Measurements from ENCODE around the gene TTLL12.

The TTLL12 gene

DNA sequence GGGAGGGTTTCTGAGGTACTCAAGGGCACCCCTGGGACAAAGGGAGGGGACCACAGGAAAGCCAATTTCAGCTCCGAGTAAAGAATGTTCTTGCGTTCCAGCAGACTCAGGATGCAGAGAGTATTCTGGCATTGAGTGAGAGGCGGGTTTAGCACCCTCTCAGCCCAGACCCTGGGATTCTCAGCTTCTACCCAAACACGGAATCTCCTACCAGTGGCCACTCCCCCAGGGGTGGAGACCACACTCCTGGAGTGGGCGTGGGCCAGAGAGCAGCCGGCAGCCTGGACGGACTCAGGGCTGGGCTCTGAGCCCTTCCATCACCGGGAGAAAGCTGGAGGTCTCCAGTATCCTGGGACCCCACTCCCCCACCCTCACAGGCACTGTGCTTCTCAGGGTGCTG lies 26.1 kb upstream of the TTLL12 start:
- DNase-seq = no peak

DNA sequence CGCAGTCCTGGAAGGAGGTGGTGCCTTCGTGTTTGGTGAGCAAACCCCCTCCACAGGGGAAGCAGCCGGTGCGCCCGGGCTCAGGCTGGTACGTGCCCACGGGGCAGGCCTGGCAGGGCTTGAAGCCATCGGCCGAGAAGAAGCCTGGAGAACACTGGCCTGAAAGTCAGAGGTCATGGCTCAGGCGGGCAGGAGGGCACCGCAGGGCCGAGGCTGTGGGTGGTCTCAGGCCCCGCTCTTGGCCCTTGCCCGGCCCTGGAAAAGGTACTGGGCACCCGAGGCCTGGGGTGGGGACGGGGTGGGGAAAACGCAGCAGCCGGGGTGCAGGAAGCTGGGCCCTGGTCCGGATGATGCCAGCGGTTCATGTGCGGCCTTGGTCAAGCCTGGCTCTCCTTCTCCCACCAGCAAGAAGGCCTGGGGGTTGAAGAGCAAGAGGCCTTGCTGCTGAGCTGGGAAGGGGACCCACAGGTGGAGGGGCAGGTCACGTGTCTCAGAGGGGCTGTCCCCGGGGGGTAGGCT lies 25.6 kb upstream of the TTLL12 start:
- no peak for DNase-seq

DNA sequence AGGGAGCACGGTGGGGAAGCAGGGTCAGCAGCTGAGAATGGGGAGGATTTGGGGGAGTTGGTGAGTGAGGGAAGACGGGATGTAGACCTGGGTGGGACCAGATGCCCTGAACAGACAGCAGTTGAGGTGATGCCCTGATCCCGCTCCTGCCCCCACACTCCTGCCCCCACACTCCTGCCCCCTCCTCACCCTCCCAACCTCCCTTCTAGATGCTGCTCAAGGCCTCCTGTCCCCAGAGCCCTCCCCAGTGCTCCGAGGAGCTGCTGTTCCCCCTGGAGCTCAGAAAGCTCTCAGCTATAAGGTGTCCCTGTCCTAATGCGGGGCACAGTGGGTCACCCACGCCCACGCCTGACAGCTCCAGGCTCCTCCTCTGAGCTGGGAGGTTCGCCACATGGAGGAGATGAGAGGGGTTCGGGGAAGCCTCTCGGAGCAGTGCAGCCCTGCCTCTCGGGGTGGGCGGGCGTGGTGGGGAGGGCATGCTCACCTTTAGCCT lies 25.1 kb upstream of the TTLL12 start:
- DNase-seq = no peak

DNA sequence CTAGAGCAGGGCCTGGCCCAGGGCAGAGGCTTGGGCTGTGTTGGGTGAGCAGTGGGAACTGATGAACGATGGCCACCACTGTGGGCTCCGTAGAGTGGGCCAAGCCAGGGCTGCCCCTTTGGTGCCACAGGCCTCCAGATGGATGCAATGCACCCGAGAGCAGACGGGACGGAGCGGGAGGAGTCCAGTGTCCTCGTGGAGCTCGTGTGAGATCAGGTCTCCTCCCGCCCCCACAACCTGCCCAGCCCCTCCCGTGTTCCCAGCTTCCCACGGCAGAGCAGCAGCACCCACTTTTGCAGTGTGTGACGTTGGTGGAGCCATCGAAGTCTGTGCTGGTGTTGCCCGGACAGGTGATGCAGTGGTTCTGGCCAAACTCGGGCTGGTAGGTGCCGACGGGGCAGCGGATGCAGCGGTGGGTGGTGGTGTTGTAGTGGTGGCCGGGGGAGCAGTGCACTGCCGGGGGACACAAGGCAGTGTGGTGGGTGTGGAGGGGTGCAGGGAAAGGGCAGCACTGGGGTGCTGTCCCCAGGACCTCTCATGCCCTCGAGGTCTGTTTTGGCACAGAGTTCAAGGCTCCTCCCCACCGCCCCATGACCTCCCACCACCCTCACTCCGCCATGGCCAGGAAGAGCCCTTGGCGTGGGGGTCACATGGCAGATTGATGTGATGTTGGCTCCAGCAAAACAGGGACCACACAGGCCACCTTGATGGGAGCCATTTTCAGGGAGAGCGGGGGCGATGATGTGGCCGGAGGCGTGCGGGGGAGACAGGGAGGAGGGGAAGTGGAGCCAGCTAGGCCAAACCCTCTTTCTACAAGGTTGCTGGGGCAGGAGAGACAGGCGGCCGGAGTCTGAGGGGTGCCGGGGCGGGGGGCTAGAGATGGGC lies 23.9 kb upstream of the TTLL12 start:
- DNase-seq = no peak

DNA sequence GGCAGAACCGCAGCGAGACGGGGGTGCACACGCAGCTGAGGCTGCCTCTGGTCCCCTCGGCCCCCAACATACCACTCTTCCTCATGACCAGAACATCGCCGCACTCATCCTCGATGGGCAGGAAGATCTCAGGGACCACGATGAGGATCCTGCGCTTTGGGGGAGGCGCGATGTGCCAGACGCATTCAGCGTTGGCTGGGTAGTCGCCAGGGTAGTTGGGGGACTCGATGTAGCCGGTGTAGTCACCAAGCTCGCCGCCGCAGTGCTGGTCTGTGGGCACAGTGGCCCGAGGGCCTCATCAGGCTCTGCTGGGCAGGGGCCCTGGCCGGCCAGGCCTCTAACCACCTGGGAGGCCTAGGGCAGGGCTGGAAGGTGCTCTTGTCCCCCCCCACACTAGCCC lies 23.0 kb upstream of the TTLL12 start:
- DNase-seq = no peak

DNA sequence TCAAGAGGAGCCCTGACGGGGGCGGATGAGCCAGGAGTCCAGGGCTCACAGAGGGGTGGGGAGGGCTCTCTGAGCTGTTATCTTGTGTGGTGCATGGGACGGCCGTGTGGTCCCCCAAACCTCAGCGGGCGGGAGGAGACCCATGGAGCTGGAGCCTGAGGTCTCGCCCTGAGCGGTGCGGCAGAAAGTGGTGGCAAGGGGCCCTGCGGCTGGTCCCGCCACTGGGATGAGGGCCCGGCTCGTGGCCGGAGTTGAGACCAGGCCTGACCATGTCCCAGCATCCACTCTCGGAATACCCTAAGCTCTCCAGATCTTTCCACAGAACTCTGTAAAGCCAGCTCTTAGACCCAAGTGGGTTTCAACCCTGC lies 22.6 kb upstream of the TTLL12 start:
- no peak for DNase-seq

DNA sequence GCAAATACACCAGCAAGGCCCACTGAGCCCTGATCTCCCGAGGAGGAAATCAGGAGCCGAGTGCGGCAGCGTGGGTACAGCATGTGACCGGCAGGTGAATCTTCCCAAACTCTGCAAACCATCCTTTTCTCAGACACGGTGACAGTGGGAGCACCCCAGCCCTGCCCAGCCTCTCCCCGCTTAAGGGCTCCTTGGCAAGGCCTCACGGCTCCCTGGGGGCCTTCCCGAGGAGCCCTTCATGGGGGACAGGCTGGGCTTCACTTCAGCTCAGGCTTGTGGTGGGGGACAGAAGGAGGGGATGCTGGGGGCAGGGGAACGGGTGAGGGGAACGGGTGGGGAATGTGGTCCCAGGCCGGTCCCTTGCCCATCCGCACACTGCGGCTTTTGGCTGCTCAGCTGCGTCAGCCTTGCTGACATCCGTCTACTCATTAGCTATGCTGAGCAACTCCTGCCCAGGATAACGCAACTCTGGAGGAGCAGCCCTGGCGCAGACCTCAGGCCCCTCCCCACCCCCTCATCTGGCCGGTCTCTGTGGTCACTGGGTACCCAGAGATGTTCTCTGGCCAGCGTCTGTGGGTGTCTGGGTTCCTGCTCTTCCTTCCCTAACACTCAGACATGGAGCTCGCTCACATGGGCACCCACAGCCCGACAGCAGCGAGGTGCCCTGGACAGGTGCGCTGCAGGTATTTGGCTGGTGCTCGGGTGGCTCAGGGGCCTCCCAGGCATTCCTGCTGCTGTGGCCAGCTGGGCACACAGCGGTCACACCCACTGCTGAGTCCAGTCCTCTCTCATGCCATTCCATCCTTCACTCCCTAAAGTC lies 22.0 kb upstream of the TTLL12 start:
- DNase-seq = no peak

DNA sequence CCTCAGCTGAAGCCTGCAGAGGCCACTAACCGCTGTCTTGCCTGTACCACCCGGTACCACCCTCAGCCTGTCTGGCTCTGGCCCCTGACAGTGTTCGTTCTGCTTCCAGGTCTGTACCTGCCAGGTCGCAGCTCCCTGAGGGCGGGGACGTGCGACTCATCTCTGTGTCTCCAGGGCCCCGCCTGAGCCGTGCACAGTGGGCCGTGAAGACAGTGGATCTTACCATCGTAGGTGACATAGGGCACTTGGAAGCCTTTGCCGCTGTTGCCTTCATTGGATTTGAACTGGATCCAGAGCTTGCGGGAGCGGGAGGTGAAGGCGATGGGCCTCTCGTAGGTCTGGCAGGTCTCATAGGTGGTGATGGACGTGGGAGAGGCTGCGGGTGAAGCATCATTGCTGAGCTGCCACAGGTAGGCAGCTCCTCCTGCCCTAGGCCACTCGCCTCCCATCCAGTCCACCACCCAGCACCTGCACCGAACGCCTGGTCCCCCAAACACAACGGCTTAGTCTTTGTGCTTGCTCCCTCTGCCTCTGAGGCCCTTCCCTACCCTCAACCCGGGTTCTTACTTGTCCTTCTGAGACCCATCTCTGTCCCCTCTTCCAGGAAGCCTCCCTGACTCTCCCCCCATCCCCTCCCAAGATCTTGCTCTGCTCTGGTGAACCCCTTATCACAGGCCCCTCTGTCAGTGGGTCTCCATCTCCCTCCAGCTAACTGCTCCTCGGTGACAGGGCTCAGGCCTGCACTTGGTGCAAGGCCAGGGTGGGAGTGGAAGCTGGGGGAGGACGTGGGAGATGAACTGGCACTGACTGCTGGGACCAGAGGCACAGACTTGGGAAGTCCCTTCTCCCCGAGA lies 21.1 kb upstream of the TTLL12 start:
- no peak for DNase-seq

DNA sequence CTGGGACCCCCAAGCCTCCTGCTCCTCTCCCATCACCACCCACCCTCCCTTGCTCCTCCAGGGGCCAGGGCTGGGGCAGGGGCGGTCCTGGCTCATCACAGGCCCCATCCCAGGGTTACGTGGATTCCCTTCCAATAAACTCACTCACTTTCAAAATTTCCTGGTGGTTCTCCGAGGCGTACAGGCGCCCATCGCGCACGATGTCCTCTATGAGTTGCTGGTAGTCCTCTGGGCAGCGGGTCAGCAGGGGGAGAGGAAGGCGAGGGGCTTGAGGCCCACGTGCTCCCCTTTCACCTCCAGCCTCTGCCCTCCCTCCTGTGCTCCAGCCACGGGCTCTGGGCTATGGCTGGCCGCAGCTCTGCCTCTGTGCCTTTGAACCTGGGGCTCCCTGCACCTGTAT lies 20.5 kb upstream of the TTLL12 start:
- no peak for DNase-seq

DNA sequence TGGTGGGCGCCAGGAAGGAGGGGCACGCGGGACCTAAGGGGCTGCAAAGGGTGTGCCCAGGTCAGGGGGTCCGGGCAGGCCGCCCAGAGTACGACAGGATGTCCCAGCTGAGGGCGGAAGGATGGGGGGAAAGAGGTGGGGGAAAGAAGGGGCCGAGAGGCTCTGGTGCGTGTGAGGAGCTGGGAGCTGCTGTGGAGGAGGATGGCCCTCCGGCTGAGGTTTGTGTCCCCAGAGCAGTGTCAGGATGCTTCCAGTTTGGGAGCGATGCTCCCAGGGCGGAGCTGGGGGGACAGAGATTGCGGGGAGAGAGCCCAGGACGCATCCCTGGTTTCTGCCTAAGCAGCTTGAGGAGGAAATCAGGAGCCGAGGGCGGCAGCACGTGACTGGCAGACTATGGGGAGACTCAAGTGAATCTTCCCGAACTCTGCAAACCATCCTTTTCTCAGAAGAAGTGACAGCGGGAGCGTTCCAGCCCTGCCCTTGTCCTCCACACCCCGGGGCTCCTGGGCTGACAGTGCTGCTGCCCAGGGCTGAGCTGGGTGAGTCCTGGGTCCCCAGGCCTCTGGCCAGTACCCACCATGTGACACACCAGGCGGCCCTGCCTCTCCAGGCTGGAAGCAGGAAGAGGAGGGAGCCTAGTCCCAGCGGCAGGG lies 19.7 kb upstream of the TTLL12 start:
- no peak for DNase-seq

DNA sequence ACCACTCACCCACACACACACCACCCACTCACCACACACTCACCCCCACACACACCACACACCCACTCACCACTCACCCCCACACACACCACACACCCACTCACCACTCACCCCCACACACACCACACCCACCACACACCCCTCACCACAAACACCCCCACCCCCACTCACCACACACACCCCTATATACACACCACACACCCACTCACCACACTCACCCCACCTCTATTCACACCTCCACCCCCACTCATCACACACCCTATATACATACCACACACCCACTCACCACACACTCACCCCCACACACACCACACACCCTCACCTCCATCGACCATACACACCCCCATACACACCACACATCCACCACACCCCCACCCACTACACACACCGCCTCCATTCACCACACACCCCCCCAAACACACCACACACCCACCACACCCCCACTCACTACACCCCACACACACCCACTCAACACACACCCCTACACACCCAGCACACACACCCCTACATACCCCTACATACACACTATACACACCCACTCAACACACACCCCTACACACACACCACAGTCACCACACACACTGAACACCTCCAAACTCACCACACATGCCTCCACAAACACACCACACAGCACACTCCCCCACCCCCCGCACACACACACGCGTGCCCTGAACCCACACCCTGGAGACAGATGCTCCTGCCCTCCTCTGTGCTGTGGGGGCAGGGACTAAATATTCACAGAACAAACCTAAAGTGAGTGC lies 19.0 kb upstream of the TTLL12 start:
- no peak for DNase-seq

DNA sequence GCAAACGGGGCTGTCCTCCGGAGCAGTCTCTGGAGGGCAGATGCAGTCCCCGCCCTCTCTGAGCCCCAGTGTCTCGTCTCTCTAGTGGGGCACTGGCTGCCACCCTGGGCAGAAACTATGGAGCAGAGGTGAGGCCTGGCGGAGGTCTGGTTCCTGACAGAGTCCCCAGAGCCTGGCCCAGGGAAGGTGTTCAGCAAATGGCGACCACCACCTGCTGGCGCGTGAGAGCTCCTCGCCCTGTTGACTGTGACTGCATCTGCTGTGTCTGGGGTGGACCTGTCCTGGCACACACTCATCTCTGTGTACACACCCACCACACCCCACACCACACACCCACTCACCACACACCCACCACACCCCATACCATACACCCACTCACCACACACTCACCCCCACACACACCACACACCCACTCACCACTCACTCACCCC lies 18.3 kb upstream of the TTLL12 start:
- DNase-seq = no peak

DNA sequence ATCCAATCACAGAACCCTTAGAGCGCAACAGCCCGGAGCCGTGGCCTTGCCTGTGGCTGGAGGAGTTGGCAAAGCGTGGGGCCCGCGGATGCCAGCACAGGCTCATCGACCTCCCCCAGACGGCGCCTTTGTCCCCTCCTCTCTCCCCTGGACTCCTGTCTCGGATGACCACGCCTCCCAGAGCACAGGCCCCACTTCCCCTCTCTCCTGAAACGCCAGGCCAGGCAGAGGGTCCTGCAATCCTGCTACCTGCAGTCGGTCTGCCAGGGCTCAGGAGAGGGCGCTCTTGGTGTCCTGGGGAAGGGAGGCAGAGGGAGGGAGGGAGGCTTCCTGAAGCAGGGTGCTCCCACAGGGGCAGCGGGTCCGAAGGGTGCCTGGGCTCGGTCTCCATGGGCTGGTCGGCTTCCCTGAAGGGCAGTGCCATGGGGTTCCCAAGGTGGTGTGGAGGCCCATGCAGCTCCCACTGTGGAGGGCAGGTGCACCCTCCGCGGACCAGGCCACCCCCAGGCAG lies 16.6 kb upstream of the TTLL12 start:
- DNase-seq = no peak

DNA sequence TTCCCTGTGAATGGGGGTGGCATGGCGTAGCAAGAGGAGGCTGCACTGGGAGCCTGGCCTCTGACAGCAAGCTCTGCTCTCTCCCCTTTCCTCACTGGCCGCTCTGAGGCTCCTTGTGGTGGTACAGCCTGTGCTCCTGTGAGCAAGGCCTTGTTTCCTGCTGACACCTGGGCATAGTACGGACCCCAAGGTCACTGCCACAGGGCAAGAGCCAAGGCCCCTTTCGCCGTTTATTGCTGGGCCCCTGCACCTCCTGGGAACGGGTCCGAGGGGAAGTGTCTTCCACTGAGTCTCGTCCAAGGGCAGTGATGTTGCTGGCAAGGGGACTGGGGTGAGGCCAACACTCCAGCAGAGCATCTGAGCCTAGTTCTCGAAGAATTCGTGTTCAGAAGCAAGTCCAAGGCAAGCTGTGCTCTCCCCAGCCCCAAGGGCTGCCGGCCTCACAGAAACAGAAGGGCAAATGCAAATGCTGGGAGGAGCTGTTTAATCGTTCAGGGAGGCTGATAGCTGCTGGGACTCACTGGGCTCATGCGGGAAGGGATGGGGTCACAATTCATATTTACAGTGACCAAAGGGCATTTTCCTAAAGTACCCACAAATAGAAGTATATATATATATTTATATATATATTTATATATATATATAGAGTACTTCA lies 15.9 kb upstream of the TTLL12 start:
- DNase-seq = no peak

DNA sequence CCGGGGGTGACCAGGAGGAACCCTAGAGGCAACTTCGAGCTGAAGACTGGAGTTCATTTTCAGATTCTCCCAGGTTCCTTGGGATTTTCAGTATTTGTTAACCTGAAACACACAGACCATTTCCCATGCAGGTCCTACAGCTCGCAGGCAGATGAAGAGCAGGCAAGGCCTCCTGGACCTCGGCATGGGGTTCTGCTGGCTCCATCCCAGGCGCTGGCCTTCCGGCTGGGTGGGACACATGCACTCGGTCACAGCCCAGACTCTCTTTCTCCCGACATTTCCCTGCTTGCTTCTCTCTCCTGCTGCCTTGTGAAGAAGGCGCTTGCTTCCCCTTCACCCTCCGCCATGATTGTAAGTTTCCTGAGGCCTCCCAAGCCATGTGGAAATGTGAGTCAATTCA lies 15.4 kb upstream of the TTLL12 start:
- DNase-seq = no peak

DNA sequence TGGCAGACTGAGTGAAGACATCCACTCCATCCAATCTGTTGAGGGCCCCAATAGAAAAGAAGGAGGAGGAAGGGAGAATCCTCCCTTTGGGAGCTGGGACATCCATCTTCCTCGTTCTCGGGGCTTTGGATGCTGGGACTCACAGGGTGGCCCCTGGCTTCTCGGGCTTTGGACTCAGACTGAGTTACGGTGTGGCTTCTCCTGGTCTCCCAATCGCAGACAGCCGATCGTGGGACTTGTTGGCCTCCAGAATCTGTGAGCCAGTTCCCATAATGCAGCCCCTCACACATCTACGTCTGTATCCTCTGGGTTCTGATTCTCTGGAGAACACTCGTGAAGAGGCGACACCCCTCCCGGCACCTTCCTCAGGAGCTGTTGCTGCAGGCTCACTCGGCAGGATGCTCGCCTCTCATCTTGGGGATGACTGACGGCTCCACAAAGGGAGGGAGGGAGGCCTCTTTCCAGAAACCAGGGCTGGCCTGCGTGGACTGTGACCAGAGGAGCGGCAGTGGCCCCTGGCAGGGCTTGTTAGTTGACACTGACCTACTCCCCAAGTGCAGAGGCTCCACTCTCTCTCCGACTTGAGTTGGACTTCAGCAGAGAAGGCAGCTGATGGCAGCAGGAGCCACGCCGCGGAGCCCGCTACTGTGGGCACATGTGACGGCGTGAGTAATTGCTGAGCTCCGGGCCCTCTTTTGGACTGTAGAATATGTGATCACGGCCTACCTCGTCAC lies 14.7 kb upstream of the TTLL12 start:
- no peak for DNase-seq

DNA sequence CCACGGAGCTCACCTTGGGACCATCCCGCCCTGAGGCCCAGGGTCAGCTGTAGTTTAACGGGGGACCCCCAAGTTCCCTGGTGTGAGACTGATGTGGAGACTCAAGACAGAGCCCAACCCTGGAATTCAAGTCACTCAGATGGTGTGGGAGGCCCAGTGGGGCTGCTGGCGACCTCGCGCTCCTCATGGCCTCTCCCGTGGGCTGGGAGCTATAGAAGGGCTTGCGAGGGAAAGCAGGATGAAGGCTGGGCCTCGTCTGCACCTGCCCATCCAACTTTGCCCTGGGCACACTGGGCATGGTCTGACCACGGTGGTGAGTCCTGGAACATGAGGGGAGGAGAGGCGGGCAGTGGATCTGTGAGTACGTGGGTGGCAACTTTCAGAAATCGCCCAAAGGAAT lies 13.6 kb upstream of the TTLL12 start:
- DNase-seq = no peak

DNA sequence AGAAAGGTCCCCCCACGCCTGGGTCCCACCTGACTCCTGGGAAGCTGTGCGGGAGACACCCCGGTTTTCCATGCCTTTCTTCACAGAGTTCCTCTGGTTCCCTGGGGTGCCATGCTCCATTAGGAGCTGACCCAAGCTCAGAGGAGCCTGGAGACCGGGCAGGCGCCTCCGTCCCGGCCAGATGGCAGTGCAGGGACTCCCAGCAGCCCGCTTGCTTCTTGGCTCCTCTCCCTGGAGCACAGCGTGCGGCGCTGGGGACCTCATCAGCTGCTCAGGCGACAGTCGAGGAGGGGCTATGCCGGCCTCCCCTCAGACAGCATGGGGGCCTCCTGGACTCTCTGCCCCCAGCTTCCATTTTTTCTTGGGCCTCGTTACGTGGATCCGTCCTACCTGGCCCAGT lies 13.1 kb upstream of the TTLL12 start:
- no peak for DNase-seq

DNA sequence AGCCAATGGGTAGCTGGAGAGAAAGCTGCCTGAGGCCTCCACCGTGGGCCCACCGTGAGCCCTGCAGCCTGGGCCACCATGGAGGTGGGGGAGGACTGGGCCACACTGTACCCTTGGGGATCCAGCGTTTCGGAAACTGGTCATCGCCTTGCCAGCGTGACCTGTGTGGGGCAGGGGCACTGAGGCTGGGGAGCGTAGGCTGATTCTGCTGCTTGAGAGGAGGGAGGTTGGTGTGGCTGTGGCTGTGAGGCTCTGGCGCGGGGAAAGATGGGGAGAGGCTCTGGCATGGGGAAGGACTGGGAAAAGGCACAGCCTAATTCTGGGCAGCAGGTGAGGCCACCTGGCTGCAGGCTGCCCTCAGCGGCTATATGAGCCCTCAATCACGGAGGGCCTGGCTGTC lies 12.6 kb upstream of the TTLL12 start:
- DNase-seq = no peak

DNA sequence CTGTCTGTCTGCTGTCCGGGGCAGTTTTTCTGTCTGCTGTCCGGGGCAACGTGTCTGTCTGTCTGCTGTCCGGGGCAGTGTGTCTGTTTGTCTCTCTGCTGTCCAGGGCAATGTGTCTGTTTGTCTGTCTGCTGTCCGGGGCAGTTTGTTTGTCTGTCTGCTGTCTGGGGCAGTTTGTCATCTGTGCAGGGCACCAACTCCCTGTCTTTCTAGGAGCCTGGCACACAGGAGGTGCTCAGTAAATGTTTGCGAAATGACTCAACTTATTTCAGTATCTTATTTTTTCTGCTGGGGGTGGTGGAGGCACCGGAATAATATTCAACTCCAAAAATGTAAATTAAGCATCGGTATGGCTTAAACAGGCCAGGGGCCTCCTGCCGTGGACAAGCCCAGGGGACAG lies 12.0 kb upstream of the TTLL12 start:
- DNase-seq = no peak

All from hematopoietic multipotent progenitor cell treated with erythropoietin and hydrocortisone succinate and interleukin-3 and kit ligand, for 4 days (in vitro differentiated cells).